ENCODE measurements around the gene PTPMT1. TPM values are rescaled to one million over a fixed set of nuclear protein-coding genes. Genes with fewer than 3 reads are reported as not detected.
A peak's percentile ranks its signal among the peaks of the same experiment; 100 is the strongest.
"Not testable (repeated sequence)": the region's sequence is repeated elsewhere in the genome, so short reads cannot be mapped to it uniquely, and the experiment has no call there.

PTPMT1 gene
- total RNA-seq, 2 experiments from 2014 or later: 46.9 to 49.2 TPM

- Mint-ChIP-seq H3K4me1 (ENCODE audit: low read depth) (peaks cover 52% of the 10 kb centered on the region), H3K4me3 (no peak overlapping the region), H3K27ac (no peak overlapping the region), H3K36me3 (ENCODE audit: low read depth) (peaks cover 8% of the 10 kb centered on the region), H3K9me3 (no peaks in the 10 kb centered on the region), H3K27me3 (ENCODE audit: low read depth) (no peaks in the 10 kb centered on the region)
- intact Hi-C loops (cut with micrococcal nuclease): no loop called here
- no peak for DNase-seq
- CTCF ChIA-PET: interaction anchor here (1.5 kb wide), 1 partner anchor 15 kb away, joined by 10 read pairs; no protein-coding TSS in a partner anchor
Measured at GRCh38 chr11:47531666-47532065, 33.7 kb upstream of the PTPMT1 start.

- CTCF ChIA-PET: no interaction called here
- peaks cover 49% of the 10 kb centered on the region for H3K4me1 Mint-ChIP-seq (ENCODE audit: low read depth)
- no peaks in the 10 kb centered on the region for H3K27me3 Mint-ChIP-seq (ENCODE audit: low read depth)
- no peak for DNase-seq
- H3K9me3 Mint-ChIP-seq: no peaks in the 10 kb centered on the region
- no peak overlapping the region for H3K27ac Mint-ChIP-seq
- no peak overlapping the region for H3K4me3 Mint-ChIP-seq
- peaks cover 8% of the 10 kb centered on the region for H3K36me3 Mint-ChIP-seq (ENCODE audit: low read depth)
- intact Hi-C loops (cut with micrococcal nuclease): no loop called here
Measured at GRCh38 chr11:47532597-47533213, 32.7 kb upstream of the PTPMT1 start.

GRCh38 chr11:47533690-47534151 is 31.7 kb upstream of the PTPMT1 start:
- Mint-ChIP-seq H3K27ac (peak overlapping the region; percentile 24), H3K4me3 (no peak overlapping the region), H3K27me3 (ENCODE audit: low read depth) (no peaks in the 10 kb centered on the region), H3K36me3 (ENCODE audit: low read depth) (peaks cover 7% of the 10 kb centered on the region), H3K4me1 (ENCODE audit: low read depth) (peaks cover 49% of the 10 kb centered on the region), H3K9me3 (no peaks in the 10 kb centered on the region)
- DNase-seq: no peak
- intact Hi-C loops (cut with micrococcal nuclease): no loop called here
- CTCF ChIA-PET: no interaction called here

- CTCF ChIA-PET: interaction anchor here (0.7 to 1.4 kb wide), 4 partner anchors 13 to 271 kb away, joined by 3 to 5 read pairs (median 3); no protein-coding TSS in a partner anchor
- no peak for DNase-seq
- Mint-ChIP-seq H3K36me3 (ENCODE audit: low read depth) (peaks cover 11% of the 10 kb centered on the region), H3K27me3 (ENCODE audit: low read depth) (no peaks in the 10 kb centered on the region), H3K4me3 (no peak overlapping the region), H3K9me3 (no peaks in the 10 kb centered on the region), H3K4me1 (ENCODE audit: low read depth) (peaks cover 56% of the 10 kb centered on the region), H3K27ac (peak overlapping the region; percentile 30)
- intact Hi-C loops (cut with micrococcal nuclease): no loop called here
Measured at GRCh38 chr11:47534704-47535251, 30.6 kb upstream of the PTPMT1 start.

DNA sequence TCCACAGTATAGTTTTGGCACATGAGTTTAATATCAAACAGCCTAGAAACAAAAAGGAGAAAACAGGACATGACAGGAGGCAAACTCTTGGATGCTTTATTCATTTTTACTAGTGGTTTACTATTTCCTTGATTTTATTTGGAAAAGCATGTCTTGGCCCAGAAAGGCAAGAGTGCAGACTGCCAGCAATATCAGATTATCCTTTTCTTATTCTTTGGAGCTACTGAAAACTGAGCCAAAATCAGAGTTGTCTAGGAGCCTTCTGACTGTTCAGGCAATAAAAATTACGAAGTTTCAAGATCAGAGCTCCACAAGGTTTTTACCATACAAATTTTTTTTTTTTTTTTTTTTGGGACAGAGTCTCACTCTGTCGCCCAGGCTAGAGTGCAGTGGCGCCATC is 28.5 kb upstream of the PTPMT1 start:
- peaks cover 62% of the 10 kb centered on the region for H3K4me1 Mint-ChIP-seq (ENCODE audit: low read depth)
- peaks cover 15% of the 10 kb centered on the region for H3K36me3 Mint-ChIP-seq (ENCODE audit: low read depth)
- intact Hi-C loops (cut with micrococcal nuclease): no loop called here
- no peaks in the 10 kb centered on the region for H3K9me3 Mint-ChIP-seq
- no peaks in the 10 kb centered on the region for H3K27me3 Mint-ChIP-seq (ENCODE audit: low read depth)
- CTCF ChIA-PET: interaction anchor here (0.6 to 2.2 kb wide), 6 partner anchors 15 to 723 kb away, joined by 3 to 6 read pairs (median 3); partner anchors contain the start of gene CELF1
- H3K27ac Mint-ChIP-seq: no peak overlapping the region
- H3K4me3 Mint-ChIP-seq: no peak overlapping the region
- DNase-seq: no peak

- Mint-ChIP-seq H3K4me1 (ENCODE audit: low read depth) (peaks cover 64% of the 10 kb centered on the region), H3K36me3 (ENCODE audit: low read depth) (peaks cover 15% of the 10 kb centered on the region), H3K27ac (peak overlapping the region; percentile 91), H3K4me3 (no peak overlapping the region), H3K27me3 (ENCODE audit: low read depth) (no peaks in the 10 kb centered on the region), H3K9me3 (no peaks in the 10 kb centered on the region)
- CTCF ChIA-PET: interaction anchor here (1.4 to 3.9 kb wide), 2 partner anchors 13 to 17 kb away, joined by 4 to 23 read pairs; partner anchors contain the start of gene CELF1
- no peak for DNase-seq
- intact Hi-C loops (cut with micrococcal nuclease): no loop called here
Measured at GRCh38 chr11:47538741-47539565, 26.4 kb upstream of the PTPMT1 start.

- H3K36me3 Mint-ChIP-seq (ENCODE audit: low read depth): peaks cover 15% of the 10 kb centered on the region
- peaks cover 71% of the 10 kb centered on the region for H3K4me1 Mint-ChIP-seq (ENCODE audit: low read depth)
- DNase-seq: no peak
- intact Hi-C loops (cut with micrococcal nuclease): loop anchor here (1.0 kb wide), 6 partner anchors 13 to 228 kb away; partner anchors contain the start of gene FNBP4
- CTCF ChIA-PET: interaction anchor here (1.4 to 3.9 kb wide), 3 partner anchors 12 to 313 kb away, joined by 4 to 23 read pairs (median 4); partner anchors contain the start of gene CELF1
- H3K4me3 Mint-ChIP-seq: no peak overlapping the region
- H3K27ac Mint-ChIP-seq: peak overlapping the region; percentile 91
- no peaks in the 10 kb centered on the region for H3K27me3 Mint-ChIP-seq (ENCODE audit: low read depth)
- H3K9me3 Mint-ChIP-seq: no peaks in the 10 kb centered on the region
Measured at GRCh38 chr11:47539681-47540039, 25.7 kb upstream of the PTPMT1 start.

GRCh38 chr11:47541070-47541469 is 24.3 kb upstream of the PTPMT1 start:
- no peaks in the 10 kb centered on the region for H3K9me3 Mint-ChIP-seq
- H3K27ac Mint-ChIP-seq: peak overlapping the region; percentile 91
- no peak for DNase-seq
- H3K4me3 Mint-ChIP-seq: peak overlapping the region; percentile 54
- CTCF ChIA-PET: interaction anchor here (0.6 to 3.9 kb wide), 4 partner anchors 10 to 312 kb away, joined by 3 to 23 read pairs (median 4); partner anchors contain the start of gene CELF1
- peaks cover 11% of the 10 kb centered on the region for H3K36me3 Mint-ChIP-seq (ENCODE audit: low read depth)
- peaks cover 66% of the 10 kb centered on the region for H3K4me1 Mint-ChIP-seq (ENCODE audit: low read depth)
- intact Hi-C loops (cut with micrococcal nuclease): no loop called here
- no peaks in the 10 kb centered on the region for H3K27me3 Mint-ChIP-seq (ENCODE audit: low read depth)

DNA sequence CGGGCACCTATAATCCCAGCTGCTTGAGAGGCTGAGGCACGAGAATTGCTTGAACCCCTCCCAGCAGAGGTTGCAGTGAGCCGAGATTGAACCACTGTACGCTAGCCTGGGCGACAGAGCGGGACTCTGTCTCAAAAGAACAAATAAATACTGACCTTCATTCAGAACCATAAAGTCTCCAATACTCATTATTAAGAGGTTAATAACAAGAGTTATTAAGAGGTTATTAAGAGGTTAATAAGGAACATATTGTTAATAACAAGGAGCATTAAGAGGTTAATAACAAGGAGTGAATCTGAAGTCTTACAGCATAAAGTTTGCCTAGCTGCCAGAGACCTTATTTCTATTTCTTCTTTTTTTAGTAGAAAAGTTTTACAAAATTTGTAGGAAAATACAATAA is 20.1 kb upstream of the PTPMT1 start:
- CTCF ChIA-PET: no interaction called here
- H3K27ac Mint-ChIP-seq: no peak overlapping the region
- no peak for DNase-seq
- H3K9me3 Mint-ChIP-seq: no peaks in the 10 kb centered on the region
- no peaks in the 10 kb centered on the region for H3K27me3 Mint-ChIP-seq (ENCODE audit: low read depth)
- intact Hi-C loops (cut with micrococcal nuclease): no loop called here
- no peak overlapping the region for H3K4me3 Mint-ChIP-seq
- H3K36me3 Mint-ChIP-seq (ENCODE audit: low read depth): peaks cover 16% of the 10 kb centered on the region
- H3K4me1 Mint-ChIP-seq (ENCODE audit: low read depth): peaks cover 73% of the 10 kb centered on the region

- H3K4me1 Mint-ChIP-seq (ENCODE audit: low read depth): peaks cover 73% of the 10 kb centered on the region
- H3K27ac Mint-ChIP-seq: peak overlapping the region; percentile 41
- CTCF ChIA-PET; DNase-seq; H3K27me3 Mint-ChIP-seq (ENCODE audit: low read depth); intact Hi-C loops (cut with micrococcal nuclease); H3K4me3 Mint-ChIP-seq; H3K9me3 Mint-ChIP-seq: not testable (repeated sequence)
- peaks cover 24% of the 10 kb centered on the region for H3K36me3 Mint-ChIP-seq (ENCODE audit: low read depth)
Measured at GRCh38 chr11:47546274-47546673, 19.1 kb upstream of the PTPMT1 start.

DNA sequence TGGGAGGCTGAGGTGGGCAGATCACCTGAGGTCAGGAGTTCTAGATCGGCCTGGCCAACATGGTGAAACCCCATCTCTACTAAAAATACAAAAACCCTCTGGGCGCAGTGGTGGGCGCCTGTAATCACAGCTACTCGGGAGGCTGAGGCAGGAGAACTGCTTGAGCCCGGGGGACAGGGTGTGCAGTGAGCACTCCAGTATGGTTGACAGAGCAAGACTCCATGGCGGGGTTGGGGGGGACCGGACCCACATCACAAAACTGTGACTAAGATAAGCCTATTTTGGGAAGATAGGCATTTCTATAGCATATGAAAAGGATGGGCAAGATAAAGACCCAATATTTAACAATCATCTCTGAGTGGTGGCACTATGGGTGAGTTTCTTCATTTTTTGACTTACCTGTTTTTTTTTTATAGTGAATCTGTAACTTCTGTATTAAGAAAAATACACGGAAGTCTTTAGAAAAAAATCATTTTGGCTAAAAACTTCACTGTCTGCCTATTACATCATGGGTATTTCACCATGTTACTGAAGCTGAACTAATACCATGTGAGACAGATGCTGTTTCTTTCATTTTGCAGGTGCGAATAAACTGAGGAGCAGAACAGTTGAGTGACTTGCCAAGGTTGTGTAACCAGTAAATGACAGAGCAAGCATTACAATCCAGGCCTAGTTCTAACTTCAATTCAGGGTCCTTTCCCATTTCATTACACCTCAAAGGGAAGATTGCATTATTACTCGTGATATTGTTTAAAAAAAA is 14.9 kb upstream of the PTPMT1 start:
- H3K36me3 Mint-ChIP-seq (ENCODE audit: low read depth): peaks cover 30% of the 10 kb centered on the region
- peak overlapping the region; percentile 97 for H3K4me3 Mint-ChIP-seq
- no peaks in the 10 kb centered on the region for H3K27me3 Mint-ChIP-seq (ENCODE audit: low read depth)
- H3K27ac Mint-ChIP-seq: peak overlapping the region; percentile 95
- CTCF ChIA-PET: interaction anchor here (1.5 to 2.8 kb wide), 2 partner anchors 10 to 68 kb away, joined by 3 to 23 read pairs; no protein-coding TSS in a partner anchor
- H3K9me3 Mint-ChIP-seq: no peaks in the 10 kb centered on the region
- DNase-seq: no peak
- H3K4me1 Mint-ChIP-seq (ENCODE audit: low read depth): peaks cover 54% of the 10 kb centered on the region
- intact Hi-C loops (cut with micrococcal nuclease): loop anchor here (5.0 to 10.0 kb wide), 2 partner anchors 373 to 454 kb away; partner anchors contain the start of gene ARFGAP2

Measured in activated naive CD4-positive, alpha-beta T cell treated with anti-CD3 and anti-CD28 coated beads for 36 hours (primary cell).